ENCODE results near the gene ADCY4. TPM values are rescaled to one million over a fixed set of nuclear protein-coding genes. Genes with fewer than 3 reads are reported as not detected.

Gene ADCY4
- total RNA-seq, 1 donor from 2014 or later: 3.4 TPM

DNA sequence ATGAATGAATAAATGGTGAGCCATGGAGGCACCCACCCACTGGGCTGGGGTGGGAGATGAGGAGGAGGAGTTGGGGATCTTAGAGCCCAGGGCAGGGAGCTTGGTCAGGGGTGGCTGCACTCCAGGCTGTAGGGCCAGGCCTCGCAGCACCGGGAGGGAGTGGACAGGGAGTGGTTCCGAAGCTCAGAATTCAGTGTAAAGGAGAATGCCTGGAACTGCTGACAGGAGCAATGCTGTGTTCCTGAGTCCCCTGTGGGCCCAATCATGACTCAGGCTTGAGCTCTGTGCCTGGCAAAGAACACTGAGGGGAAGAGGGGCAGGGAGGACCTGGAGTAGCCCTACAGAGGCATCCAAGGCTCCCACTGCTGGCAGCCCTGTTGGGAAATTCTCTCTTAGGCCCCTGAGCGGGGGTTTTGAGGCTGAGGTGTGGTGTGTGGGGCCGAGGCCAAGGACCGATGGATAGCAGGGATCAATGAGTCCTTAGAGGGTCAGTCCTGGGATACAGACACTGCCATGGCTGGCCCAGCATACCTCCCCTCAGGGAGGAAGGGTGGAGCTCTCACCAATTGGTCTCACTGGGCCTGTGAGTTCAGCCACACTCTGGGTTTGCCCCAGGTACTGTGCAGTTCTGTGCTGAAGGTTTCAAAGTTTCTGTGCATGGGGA lies 53.9 kb downstream of the ADCY4 start:
- no peaks in the 10 kb centered on the region for H3K9me3 Mint-ChIP-seq
- H3K27me3 Mint-ChIP-seq (ENCODE audit: low read depth): no peaks in the 10 kb centered on the region
- no peak for DNase-seq (ENCODE audit: low spot score in 2 of 2, unreplicated experiment in 2 of 2)
- TF ChIP-seq, protein P1, sequence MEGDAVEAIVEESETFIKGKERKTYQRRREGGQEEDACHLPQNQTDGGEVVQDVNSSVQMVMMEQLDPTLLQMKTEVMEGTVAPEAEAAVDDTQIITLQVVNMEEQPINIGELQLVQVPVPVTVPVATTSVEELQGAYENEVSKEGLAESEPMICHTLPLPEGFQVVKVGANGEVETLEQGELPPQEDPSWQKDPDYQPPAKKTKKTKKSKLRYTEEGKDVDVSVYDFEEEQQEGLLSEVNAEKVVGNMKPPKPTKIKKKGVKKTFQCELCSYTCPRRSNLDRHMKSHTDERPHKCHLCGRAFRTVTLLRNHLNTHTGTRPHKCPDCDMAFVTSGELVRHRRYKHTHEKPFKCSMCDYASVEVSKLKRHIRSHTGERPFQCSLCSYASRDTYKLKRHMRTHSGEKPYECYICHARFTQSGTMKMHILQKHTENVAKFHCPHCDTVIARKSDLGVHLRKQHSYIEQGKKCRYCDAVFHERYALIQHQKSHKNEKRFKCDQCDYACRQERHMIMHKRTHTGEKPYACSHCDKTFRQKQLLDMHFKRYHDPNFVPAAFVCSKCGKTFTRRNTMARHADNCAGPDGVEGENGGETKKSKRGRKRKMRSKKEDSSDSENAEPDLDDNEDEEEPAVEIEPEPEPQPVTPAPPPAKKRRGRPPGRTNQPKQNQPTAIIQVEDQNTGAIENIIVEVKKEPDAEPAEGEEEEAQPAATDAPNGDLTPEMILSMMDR (IDR thresholded peaks at IDR 0.05; ENCODE audit: unreplicated experiment): no peak
- no peak overlapping the region for H3K27ac Mint-ChIP-seq
- no peak overlapping the region for H3K4me3 Mint-ChIP-seq
- H3K4me1 Mint-ChIP-seq: peaks cover 22% of the 10 kb centered on the region
- H3K36me3 Mint-ChIP-seq: no peaks in the 10 kb centered on the region

DNA sequence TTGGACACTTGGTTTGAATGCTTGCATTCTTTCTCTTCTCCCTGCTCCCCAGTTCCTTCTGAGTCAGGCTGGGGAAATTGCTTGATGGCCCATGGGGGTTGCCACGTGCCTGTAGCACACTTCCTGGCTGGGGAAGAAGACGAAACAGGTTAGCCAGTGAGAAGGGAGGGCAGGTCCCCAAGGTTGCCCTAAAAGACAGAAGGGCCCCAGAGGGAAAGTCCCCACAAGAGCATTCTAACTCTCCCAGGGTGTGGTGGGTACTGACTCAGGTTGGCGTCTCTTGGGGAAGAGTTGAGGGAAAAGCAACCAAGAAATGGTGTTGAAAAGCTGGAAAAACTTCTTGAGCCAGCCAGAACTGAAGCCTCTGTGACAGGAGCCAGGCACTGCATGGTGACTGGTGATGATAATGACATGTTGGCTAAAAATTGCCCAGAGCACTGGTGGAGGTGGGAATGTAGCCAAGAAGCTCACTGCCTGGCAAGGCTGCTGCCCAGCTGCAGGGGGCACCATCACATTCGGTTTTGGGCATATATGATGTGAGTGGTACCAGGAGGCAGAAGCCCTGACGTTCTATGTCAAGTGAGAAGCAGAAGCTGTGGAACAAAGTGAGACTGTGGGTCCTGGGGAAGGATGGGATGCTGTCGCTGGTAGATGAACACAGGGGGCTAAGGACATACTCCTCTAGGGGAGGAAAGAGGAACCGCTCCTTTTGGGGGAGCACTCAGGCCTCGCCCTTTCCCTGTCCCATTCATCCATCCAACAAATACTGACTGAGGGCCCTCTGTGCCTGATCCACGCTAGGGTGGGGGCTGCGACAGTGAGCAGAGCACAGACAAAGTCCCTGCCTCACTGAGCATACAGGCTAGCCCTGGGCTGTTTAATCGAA lies 55.3 kb downstream of the ADCY4 start:
- TF ChIP-seq, protein P1 (IDR thresholded peaks at IDR 0.05; ENCODE audit: unreplicated experiment): no peak

DNA sequence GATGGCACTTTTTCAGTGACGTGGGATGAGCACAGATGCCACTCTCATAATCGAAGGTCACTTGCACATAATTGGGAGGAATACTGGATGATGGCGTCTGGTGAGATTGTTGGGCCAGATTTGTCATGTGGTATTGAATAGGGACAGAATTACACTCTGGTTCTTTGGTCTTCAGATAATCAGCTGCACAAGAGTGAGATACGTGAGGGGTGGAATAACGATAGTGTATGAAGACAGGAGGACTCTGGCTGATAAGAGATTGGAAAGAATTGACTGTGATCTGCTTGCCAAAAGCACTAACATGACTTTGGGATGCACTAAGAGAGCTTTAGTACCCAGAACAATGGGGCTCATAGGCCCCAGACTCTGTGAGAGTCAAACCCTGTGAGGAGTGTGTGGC lies 56.4 kb downstream of the ADCY4 start:
- no peak overlapping the region for H3K27ac Mint-ChIP-seq
- H3K4me1 Mint-ChIP-seq: peaks cover 13% of the 10 kb centered on the region
- TF ChIP-seq, protein P1 (IDR thresholded peaks at IDR 0.05; ENCODE audit: unreplicated experiment): no peak
- DNase-seq (ENCODE audit: low spot score in 2 of 2, unreplicated experiment in 2 of 2): no peak
- H3K27me3 Mint-ChIP-seq (ENCODE audit: low read depth): no peaks in the 10 kb centered on the region
- no peaks in the 10 kb centered on the region for H3K36me3 Mint-ChIP-seq
- H3K9me3 Mint-ChIP-seq: no peaks in the 10 kb centered on the region
- H3K4me3 Mint-ChIP-seq: no peak overlapping the region

More for the DNA sequence above, 55.3 kb downstream of the ADCY4 start:
- H3K9me3 Mint-ChIP-seq: no peaks in the 10 kb centered on the region
- H3K27ac Mint-ChIP-seq: no peak overlapping the region
- no peak for DNase-seq (ENCODE audit: low spot score in 2 of 2, unreplicated experiment in 2 of 2)
- no peaks in the 10 kb centered on the region for H3K27me3 Mint-ChIP-seq (ENCODE audit: low read depth)
- H3K36me3 Mint-ChIP-seq: no peaks in the 10 kb centered on the region
- peaks cover 12% of the 10 kb centered on the region for H3K4me1 Mint-ChIP-seq
- no peak overlapping the region for H3K4me3 Mint-ChIP-seq

DNA sequence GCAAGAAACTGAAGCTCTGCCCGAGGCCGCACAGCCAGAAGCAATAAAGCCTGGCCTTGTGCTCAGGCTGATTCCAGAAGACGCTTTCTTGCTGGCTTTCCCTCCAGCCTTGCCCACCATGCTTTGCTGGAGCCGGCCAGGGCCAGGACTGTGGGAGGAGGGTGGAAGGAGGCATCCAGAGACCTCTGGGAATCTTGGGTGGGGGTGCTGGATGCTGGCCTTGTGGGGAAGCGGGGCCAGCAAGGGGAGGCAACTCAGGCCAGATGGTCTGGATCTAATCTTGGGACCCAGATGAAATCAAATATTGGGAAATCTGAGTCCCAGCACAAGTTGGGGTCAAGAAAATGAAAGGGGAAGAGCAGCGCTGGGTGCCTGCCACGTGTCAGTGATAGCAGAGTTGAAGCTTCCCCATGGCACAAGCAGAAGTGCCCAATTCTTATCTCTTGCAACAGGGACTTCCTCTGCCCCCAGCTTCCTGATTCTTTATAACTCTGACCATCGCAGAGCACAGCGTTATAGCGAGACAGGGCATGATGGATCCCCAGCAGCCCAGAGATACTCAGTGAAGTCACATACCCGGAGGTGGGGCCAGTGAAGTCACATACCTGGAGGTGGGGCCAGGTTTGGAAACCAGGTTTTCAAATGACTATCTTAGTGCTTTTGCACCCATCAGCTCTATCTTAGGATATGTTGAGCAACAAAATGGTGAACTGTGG lies 57.1 kb downstream of the ADCY4 start:
- no peak overlapping the region for H3K4me3 Mint-ChIP-seq

DNA sequence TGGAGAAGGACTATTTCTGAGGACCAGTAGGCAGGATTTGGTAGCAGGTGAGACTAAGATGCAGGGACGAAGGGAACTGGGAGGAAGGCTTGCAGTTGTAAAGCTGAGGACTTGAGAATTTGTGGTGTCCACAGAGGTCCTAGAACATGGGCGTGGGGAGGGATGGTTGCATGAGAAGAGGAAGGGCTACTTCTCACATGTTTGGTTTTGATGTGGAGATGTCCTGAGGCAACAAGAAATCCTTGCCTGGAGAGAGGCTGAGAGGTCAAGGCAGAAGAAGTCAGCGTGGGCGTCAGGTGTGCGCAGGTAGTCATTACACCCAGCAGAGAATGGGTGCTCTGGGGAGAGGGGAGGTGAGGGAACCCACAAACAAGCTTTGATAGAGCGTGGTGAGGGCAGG lies 57.8 kb downstream of the ADCY4 start:
- DNase-seq (ENCODE audit: low spot score in 2 of 2, unreplicated experiment in 2 of 2): no peak
- no peaks in the 10 kb centered on the region for H3K9me3 Mint-ChIP-seq
- H3K27ac Mint-ChIP-seq: no peak overlapping the region
- no peak overlapping the region for H3K4me3 Mint-ChIP-seq
- no peaks in the 10 kb centered on the region for H3K27me3 Mint-ChIP-seq (ENCODE audit: low read depth)
- H3K36me3 Mint-ChIP-seq: no peaks in the 10 kb centered on the region
- TF ChIP-seq, protein P1 (IDR thresholded peaks at IDR 0.05; ENCODE audit: unreplicated experiment): no peak
- peaks cover 15% of the 10 kb centered on the region for H3K4me1 Mint-ChIP-seq

More for the DNA sequence above, 57.1 kb downstream of the ADCY4 start:
- Mint-ChIP-seq H3K4me1 (peaks cover 9% of the 10 kb centered on the region), H3K36me3 (no peaks in the 10 kb centered on the region), H3K27ac (no peak overlapping the region), H3K9me3 (no peaks in the 10 kb centered on the region), H3K27me3 (ENCODE audit: low read depth) (no peaks in the 10 kb centered on the region)
- DNase-seq (ENCODE audit: low spot score in 2 of 2, unreplicated experiment in 2 of 2): no peak
- TF ChIP-seq, protein P1 (IDR thresholded peaks at IDR 0.05; ENCODE audit: unreplicated experiment): no peak
